Stimulated activated CD4-positive, alpha-beta T cell treated with anti-CD3 and anti-CD28 coated beads, Interleukin-2, amount 100 ng/mL, for 4 hours (primary cell): Measurements from ENCODE around the gene CENPV.
"Not testable (repeated sequence)": the region's sequence is repeated elsewhere in the genome, so short reads cannot be mapped to it uniquely, and the experiment has no call there.

Experiments
- DNase-seq: peaks from one replicate; pipeline ENCODE4 v3.0.0-alpha.2; 2020; ENCODE audit warnings: low read depth

Gene CENPV

DNA sequence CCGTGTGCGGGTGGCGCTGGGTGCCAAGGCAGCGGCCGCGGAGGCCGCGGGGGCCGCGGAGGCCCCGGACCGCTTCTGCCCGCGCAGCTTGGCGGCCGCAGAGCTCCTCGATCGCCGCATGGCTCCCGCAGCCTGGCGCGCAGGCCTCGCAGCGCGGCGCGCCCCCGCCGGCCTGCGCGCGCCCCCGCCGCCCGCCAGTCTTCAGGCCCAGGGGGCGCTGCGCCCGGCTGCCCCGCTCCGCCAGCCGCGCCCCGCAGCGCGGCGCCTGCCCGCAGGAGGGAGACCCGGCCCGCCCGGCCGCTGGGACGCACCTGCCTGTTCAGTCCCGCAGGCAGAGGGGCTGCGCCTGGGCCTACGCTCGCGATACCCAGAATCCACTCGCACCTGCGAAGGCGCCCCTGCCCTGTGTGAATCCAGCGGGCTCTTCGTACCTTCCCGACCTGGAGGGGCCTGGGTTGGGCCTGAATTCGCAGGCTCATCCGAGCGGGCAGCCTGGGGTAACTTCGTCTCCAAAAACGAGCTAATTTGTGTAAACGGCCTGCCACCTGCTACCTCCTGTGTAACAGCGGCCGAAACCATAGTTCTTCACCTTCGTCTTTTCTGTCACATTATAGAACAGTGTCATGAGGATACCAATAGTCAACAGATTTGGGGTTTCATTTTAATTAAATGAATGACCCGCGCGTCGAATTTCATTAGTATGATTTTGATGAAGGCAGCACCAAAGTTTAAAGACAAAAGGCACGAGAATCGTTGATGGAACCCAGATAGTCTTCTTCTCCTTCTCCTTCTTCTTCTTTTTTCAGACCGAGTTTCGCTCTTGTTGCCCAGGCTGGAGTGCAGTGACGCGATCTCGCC lies at the start of gene CENPV:
CENPV (minus strand) TSS at position 153 of the 858 bp plus-strand sequence; CDS start at position 120, 33 bp downstream.
- peak; percentile 60 for DNase-seq

- DNase-seq, result no peak
Observed at GRCh38 chr17:16398270-16399267, 45.3 kb upstream of the CENPV start.

DNA sequence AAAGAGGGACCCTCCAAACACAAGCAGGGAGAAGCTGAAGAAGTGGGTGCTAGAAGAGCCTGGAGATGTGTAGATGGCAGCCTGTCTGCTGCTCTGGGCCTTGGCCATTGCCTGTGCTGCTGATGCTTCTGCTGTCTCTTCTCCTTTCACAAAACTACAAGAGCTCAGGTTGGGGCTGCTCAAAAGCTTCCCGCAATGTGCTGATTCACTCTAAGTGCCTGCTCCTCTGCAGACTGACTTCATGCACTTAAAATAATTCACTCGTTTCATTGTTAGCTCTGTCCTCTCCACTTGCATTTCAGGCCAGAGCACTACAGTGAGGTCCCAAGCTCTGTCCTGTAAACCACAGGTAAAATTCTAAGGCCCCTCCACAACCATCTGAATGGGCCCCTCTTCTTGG lies 43.4 kb upstream of the CENPV start:
- not testable (repeated sequence) for DNase-seq

- DNase-seq, result not testable (repeated sequence)
Observed at GRCh38 chr17:16395887-16396286, 42.6 kb upstream of the CENPV start.

GRCh38 chr17:16392491-16392890 lies 39.2 kb upstream of the CENPV start:
- not testable (repeated sequence) for DNase-seq

DNA sequence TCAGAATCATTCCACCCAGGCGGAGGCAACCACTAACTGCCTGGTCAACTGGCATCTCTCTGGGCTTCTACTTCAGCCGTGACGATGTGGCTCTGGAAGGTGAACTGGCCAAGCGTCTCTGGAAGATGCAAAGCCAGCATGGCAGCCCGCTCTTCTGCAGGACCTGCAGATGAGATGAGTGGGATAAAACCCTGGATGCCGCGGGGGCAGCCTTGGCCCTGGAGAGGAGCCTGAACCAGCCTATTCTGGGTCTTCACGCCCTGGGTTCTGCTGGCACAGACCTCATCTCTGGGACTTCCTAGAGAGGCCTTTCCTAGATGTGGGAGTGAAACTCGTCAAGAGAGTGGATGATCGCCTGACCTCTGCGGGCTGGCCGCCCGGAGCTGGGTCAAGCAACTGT lies 38.2 kb upstream of the CENPV start:
- no peak for DNase-seq

DNA sequence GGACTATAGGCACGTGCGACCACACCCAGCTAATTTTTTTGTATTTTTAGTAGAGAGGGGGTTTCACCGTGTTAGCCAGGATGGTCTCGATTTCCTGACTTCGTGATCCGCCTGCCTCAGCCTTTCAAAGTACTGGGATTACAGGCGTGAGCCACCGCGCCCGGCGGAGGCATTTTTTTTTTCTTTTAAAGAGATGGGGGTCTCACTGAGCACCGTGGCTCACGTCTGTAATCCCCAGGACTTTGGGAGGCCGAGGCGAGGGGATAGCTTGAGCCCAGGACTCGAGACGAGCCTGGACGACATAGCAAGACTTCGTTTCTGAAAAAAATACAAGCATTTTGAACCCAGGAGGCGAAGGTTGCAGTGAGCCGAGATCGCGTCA lies 32.8 kb upstream of the CENPV start:
- not testable (repeated sequence) for DNase-seq

DNA sequence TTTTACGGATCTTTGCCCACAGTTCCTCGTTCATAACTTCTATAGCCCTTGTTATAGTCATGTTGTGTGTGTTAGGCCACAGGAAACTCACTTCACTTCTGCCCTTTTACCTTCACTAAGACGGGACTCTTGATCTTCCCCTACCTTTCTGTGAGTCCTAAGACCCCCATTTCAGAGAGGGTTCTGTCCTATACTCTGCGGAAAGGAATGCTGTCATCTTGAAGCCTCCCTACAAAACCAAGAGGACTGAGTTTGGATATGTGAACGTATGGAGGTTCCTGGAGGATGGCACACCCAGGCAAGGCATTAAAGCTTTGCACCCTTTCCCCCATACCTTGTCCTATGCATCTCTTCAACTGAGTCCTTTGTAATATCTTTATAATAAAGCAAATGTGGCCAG lies 31.3 kb upstream of the CENPV start:
- DNase-seq, result no peak

- no peak for DNase-seq
Observed at GRCh38 chr17:16383772-16384287, 30.6 kb upstream of the CENPV start.

DNA sequence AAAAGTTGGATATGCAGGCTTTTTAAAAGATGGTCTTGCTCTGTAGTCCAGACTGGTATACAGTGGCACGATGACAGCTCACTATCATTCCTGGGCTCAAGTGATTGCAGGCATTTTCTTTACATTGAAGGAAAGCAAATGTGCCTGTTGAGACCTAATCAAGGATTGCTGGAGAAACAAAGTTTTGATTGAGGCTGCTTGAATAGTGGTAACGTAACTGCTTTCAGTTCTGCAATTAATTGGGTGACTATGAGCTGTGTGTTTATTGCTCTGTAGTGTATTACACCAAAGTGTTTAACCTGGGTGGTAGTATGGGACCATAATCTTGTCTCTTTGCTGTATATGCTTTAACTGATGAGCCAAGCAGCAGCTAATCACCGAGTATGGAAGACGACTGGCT lies 29.9 kb upstream of the CENPV start:
- DNase-seq, result no peak

GRCh38 chr17:16381496-16381820 lies 28.2 kb upstream of the CENPV start:
- DNase-seq, result peak; percentile 28

- DNase-seq, result peak; percentile 92
Observed at GRCh38 chr17:16380640-16381495, 27.6 kb upstream of the CENPV start, which contains the start of gene UBB. Gene UBB, plus strand, starts transcription at chr17:16381091. Its CDS starts 817 bp downstream, at chr17:16381908.

DNA sequence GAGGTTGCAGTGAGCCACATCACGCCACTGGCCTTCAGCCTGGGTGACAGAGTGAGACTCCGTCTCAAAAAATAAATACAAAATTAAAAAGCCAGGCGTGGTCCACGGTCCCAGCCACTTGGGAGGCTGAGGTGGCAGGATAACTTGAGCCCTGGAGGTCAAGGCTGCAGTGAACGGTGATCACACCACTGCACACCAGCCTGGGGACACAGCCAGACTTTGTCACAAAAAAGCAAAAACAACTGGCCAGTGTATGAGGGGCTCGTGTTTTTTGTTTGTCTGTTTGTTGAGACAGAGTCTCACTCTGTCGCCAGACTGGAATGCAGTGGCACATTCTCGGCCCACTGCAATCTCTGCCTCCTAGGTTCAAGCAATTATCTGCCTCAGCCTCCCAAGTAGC lies 26.4 kb upstream of the CENPV start:
- DNase-seq, result no peak

GRCh38 chr17:16378636-16379282 lies 25.5 kb upstream of the CENPV start:
- DNase-seq, result no peak

DNA sequence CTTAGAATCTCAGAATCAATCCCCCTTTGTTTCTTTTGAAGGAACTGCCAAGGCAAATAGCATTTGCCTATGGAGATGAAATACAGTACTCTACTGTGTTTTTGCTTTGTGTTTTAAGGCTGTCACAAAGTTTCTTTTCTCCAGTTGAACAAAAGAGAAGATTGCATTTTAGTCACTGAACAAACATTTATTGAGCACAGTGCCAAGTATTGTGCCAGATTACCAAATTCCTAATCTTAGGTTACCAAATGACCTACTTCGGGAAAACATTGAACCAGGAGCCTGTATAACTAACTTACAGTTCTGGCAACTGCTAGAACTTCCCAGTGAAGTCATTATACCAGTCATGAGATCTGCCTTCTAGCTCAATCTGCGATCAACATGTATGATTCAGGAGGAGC lies 24.7 kb upstream of the CENPV start:
- no peak for DNase-seq

GRCh38 chr17:16374146-16374938 lies 21.1 kb upstream of the CENPV start:
- no peak for DNase-seq

DNA sequence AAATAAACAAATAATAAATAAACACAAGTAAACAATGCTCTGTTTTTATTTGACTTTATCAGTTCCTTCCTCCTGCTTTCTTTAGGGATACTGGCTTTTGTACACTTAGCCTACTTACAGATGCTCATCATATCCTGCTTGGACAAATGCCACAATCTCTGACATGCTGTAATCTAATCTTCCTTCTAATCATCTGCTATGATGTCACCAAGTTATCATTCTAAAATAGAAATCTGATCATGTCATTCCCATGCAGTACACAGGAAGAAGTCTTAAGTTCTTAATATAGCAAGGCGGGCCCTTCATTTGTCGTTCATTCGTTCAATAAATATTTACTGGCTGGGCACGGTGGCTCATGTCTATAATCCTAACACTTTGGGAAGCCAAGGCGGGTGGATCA lies 18.5 kb upstream of the CENPV start:
- no peak for DNase-seq

GRCh38 chr17:16364625-16365024 lies 11.4 kb upstream of the CENPV start:
- DNase-seq, result no peak

DNA sequence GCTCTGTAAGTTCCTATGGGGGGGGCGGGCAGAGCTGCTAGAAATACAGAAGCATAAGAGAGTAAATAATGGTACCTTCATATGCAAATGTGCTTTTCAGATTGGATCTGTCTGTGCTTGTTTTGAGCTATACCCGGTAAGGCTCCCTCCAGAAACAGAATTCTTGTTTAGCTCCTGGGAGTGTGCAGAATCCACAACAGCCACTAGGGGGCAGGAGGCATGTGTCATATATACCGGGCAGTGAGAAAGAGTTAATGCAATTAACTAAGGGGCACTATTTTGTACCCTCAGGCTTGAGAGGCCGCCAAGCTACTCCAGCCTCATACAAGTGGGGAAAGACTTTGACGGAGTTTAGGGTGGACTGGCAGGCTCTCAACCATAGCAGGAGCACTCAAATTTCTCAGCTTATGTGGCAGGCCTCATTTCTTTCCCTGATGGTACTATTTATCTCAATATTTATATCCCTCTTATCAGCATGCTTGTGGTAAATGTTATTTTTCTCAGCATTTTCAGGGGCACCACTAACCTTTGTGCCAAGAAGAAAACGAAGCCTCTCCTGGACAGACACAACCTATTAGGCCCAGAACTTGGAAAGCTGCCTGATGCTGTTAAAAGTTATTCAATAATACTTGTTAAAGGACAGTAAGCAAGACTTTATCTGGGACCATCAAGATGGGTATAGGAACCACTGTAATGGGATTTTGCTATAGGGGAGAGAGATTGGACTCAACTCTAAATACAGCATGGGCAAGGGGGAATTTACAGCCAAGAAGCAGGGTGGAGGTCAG lies 10.7 kb upstream of the CENPV start:
- DNase-seq, result peak; percentile 66
